ENCODE results near the gene TRMT5.

DNA sequence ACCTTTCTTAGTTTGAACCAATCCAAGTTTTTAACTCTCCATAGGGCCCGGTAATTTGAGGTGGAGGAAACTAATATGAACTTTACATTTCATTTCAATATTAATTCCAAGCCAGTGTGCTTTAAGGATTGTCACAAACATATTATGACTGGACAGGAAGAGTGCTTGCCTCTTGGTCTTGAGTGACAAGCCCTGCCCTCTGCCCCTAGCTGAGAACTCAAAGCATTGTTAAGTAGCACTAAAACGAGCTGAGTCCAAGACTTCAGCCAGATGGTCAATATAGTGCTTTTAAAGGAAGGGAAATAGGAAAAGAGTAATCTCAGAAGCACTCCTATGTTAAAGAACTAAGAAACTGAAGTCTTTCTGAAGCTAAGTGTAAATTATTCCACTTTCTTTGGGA, 17.1 kb downstream of the TRMT5 start:
- TF ChIP-seq, protein P1, sequence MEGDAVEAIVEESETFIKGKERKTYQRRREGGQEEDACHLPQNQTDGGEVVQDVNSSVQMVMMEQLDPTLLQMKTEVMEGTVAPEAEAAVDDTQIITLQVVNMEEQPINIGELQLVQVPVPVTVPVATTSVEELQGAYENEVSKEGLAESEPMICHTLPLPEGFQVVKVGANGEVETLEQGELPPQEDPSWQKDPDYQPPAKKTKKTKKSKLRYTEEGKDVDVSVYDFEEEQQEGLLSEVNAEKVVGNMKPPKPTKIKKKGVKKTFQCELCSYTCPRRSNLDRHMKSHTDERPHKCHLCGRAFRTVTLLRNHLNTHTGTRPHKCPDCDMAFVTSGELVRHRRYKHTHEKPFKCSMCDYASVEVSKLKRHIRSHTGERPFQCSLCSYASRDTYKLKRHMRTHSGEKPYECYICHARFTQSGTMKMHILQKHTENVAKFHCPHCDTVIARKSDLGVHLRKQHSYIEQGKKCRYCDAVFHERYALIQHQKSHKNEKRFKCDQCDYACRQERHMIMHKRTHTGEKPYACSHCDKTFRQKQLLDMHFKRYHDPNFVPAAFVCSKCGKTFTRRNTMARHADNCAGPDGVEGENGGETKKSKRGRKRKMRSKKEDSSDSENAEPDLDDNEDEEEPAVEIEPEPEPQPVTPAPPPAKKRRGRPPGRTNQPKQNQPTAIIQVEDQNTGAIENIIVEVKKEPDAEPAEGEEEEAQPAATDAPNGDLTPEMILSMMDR (IDR thresholded peaks at IDR 0.05): no peak
- TF ChIP-seq POLR2A (IDR thresholded peaks at IDR 0.05) (no peak), EP300 (IDR thresholded peaks at IDR 0.05) (no peak)

All from tibial nerve (tissue), 4 donors.